Measurements from ENCODE around the gene HIRIP3. TPM values are rescaled to one million over a fixed set of nuclear protein-coding genes. Genes with fewer than 3 reads are reported as not detected.
A peak's percentile ranks its signal among the peaks of the same experiment; 100 is the strongest.
"Not testable (repeated sequence)": the region's sequence is repeated elsewhere in the genome, so short reads cannot be mapped to it uniquely, and the experiment has no call there.

Gene HIRIP3
- total and polyA plus RNA-seq, 5 experiments from 2014 or later, result 10.6 to 30.1 (median 16.6) TPM

DNA sequence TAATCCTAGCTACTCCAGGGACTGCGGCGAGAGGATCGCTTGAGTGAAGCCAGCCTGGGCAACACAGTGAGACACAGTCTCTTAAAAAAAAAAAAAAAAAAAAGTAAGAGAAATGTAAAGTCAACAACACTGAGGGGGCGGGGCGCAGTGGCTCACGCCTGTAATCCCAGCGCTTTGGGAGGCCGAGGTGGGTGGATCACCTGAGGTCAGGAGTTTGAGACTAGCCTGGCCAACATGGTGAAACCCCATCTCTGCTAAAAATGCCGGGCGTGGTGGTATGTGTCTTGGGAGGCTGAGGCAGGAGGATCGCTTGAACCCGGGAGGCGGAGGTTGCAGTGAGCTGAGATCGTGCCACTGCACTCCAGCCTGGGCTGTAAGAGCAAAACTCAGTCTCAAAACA, 17.2 kb upstream of the HIRIP3 start:
- peak overlapping the region in 2 of 10 donors; percentile 28 to 33 for H3K4me3 Mint-ChIP-seq
- not testable (repeated sequence) for ATAC-seq
- POLR2A ChIA-PET, result interaction anchor here (0.6 kb wide), 1 partner anchor 64 kb away, joined by 4 read pairs; no protein-coding TSS in a partner anchor

GRCh38 chr16:30011714-30012504, 16.5 kb upstream of the HIRIP3 start:
- POLR2A ChIA-PET, result no interaction called here
- no peak for DNase-seq
- H3K27me3 Mint-ChIP-seq, result peaks cover 2 to 23% (median 10%) of the 10 kb centered on the region in 5 donors
- peak overlapping the region in 3 of 10 donors; percentile 62 to 85 (median 64) for H3K27ac Mint-ChIP-seq
- no peak for ATAC-seq
- H3K4me3 Mint-ChIP-seq, result peak overlapping the region; percentile 73 to 91 (median 86)
- H3K36me3 Mint-ChIP-seq, result peaks cover 0 to 3% (median 0%) of the 10 kb centered on the region in 3 donors
- peaks cover 5 to 16% (median 12%) of the 10 kb centered on the region in 4 donors for H3K4me1 Mint-ChIP-seq
- no peaks in the 10 kb centered on the region for H3K9me3 Mint-ChIP-seq

More for the DNA sequence above, 17.2 kb upstream of the HIRIP3 start:
- H3K36me3 Mint-ChIP-seq, H3K9me3 Mint-ChIP-seq, H3K27ac Mint-ChIP-seq, DNase-seq: not testable (repeated sequence)
- Mint-ChIP-seq H3K27me3 (peaks cover 2 to 23% (median 10%) of the 10 kb centered on the region in 5 donors), H3K4me1 (peaks cover 5 to 16% (median 12%) of the 10 kb centered on the region in 4 donors)

- Mint-ChIP-seq H3K9me3 (no peaks in the 10 kb centered on the region), H3K36me3 (peaks cover 0 to 3% (median 0%) of the 10 kb centered on the region in 3 donors), H3K27ac (peak within 1 kb of the TSS in 3 of 10 donors; percentile 62 to 85 (median 67)), H3K4me1 (peaks cover 5 to 16% (median 12%) of the 10 kb centered on the region in 4 donors), H3K4me3 (peak within 1 kb of the TSS; percentile 73 to 91 (median 86)), H3K27me3 (peaks cover 2 to 23% (median 10%) of the 10 kb centered on the region in 5 donors)
- DNase-seq, result peak in 4 of 10 donors; percentile 27 to 38 (median 34)
- peak; percentile 77 to 78 for ATAC-seq
- POLR2A ChIA-PET, result interaction anchor here (1.0 to 1.1 kb wide), 2 partner anchors 11 to 184 kb away, joined by 3 read pairs; no protein-coding TSS in a partner anchor
Observed at GRCh38 chr16:30010844-30011713, 15.7 kb upstream of the HIRIP3 start, which contains the start of gene DOC2A. DOC2A (minus strand) TSS chr16:30011027; CDS start chr16:30010222, 805 bp downstream.

- Mint-ChIP-seq H3K4me3 (peak overlapping the region; percentile 62 to 87 (median 72)), H3K4me1 (peaks cover 5 to 16% (median 12%) of the 10 kb centered on the region in 4 donors), H3K27ac (peak overlapping the region in 2 of 10 donors; percentile 18 to 67), H3K36me3 (peaks cover 0 to 3% (median 0%) of the 10 kb centered on the region in 3 donors), H3K9me3 (no peaks in the 10 kb centered on the region), H3K27me3 (peaks cover 2 to 23% (median 10%) of the 10 kb centered on the region in 5 donors)
- POLR2A ChIA-PET, result interaction anchor here (1.0 to 1.1 kb wide), 2 partner anchors 10 to 183 kb away, joined by 3 read pairs; no protein-coding TSS in a partner anchor
- peak; percentile 7 to 37 for ATAC-seq
- no peak for DNase-seq
Observed at GRCh38 chr16:30009990-30010843, 14.8 kb upstream of the HIRIP3 start.

DNA sequence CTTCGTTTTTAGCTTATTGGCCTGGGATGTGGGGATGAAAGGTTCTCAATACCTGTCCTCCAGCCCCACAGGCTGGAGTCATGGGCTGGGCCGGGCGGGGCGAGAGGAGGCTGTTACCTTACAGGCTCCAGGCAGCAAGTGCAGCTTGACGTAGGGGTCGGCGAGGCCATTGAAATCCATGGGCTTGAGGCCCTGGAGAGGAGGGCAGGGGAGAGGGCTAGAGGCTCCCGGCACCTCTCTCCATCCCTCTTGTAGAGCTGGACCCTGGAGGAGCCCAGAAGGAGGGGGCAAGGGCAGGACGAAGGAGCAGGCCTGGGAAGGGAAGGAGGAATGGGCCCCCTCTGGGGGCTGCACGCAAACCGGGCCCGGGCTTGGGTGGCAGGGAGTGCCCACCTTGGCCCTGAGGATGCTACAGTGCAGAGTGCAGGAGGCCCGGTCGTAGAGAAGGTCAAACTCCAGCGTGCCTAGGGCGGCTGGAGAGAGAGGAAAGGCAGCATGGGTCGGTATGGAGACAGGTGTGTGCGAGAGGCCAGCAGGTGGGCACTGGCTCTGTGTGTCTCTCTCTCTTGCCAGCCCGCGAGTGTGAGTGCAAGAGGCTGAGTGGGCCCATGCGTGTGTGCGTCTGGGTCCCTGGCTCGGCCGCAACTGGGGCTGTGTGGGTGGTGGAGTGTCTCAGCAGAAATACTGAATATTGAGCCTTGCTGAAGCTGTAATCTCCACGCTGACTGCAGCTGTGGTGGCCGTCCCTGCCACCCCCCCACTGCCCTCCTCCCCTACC, 13.9 kb upstream of the HIRIP3 start:
- peaks cover 0 to 3% (median 0%) of the 10 kb centered on the region in 3 donors for H3K36me3 Mint-ChIP-seq
- ATAC-seq (no peak), DNase-seq (no peak)
- peak overlapping the region in 7 of 10 donors; percentile 10 to 57 (median 39) for H3K4me3 Mint-ChIP-seq
- no peaks in the 10 kb centered on the region for H3K9me3 Mint-ChIP-seq
- H3K27ac Mint-ChIP-seq, result peak overlapping the region in 2 of 10 donors; percentile 56 to 57
- peaks cover 5 to 16% (median 13%) of the 10 kb centered on the region in 4 donors for H3K4me1 Mint-ChIP-seq
- POLR2A ChIA-PET, result interaction anchor here (0.5 kb wide), 1 partner anchor 13 kb away, joined by 3 read pairs; the partner anchor contains the start of gene INO80E
- peaks cover 2 to 23% (median 10%) of the 10 kb centered on the region in 5 donors for H3K27me3 Mint-ChIP-seq

GRCh38 chr16:30007378-30007895, 12.0 kb upstream of the HIRIP3 start:
- Mint-ChIP-seq H3K9me3 (no peaks in the 10 kb centered on the region), H3K4me1 (peaks cover 7 to 17% (median 13%) of the 10 kb centered on the region in 4 donors), H3K27me3 (peaks cover 2 to 23% (median 10%) of the 10 kb centered on the region in 5 donors), H3K36me3 (peaks cover 0 to 11% (median 0%) of the 10 kb centered on the region in 3 donors), H3K27ac (peak overlapping the region in 1 of 10 donors; percentile 18), H3K4me3 (no peak overlapping the region)
- POLR2A ChIA-PET, result no interaction called here
- no peak for DNase-seq
- no peak for ATAC-seq

DNA sequence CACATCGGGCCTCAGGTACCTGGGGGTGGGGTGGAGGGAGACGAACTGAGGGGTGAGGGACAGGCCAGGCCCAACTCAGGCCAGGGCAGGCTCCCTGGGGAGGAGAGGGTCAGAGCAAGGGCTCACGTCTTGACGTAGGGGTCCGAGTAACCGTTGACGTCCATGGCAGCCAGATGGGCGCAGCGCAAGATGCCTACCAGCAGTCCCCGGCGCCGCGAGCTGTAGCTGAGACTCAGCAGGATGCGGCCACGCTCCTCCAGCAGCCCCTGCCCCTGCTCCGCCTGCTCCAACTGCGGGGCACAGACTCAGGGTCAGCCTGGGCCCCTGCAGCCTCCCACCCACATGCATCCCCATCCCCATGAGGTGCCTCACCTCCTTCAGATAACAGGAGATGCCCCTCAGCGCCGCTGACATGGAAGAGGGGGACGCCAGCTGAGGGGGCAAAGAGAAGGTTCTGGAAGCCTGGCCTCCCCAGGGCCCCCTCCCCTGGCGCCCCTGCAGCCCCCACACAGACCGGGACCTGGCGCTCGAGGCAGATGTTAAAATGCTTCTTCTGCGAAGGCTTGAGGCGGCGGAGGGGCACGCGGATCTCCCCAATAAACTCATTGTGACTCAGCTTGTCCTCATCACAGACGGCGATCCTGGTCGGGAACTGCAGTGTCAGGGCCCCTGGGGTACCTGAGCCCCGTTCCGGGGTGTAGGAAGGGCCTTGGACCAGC, 11.4 kb upstream of the HIRIP3 start:
- H3K36me3 Mint-ChIP-seq, result peaks cover 0 to 14% (median 0%) of the 10 kb centered on the region in 3 donors
- no peak for DNase-seq
- no peak for ATAC-seq
- H3K27ac Mint-ChIP-seq, result no peak overlapping the region
- peaks cover 6 to 19% (median 10%) of the 10 kb centered on the region in 4 donors for H3K4me1 Mint-ChIP-seq
- H3K27me3 Mint-ChIP-seq, result peaks cover under 1 to 17% (median 6%) of the 10 kb centered on the region in 5 donors
- no peak overlapping the region for H3K4me3 Mint-ChIP-seq
- POLR2A ChIA-PET, result interaction anchor here (0.6 kb wide), 1 partner anchor 366 kb away, joined by 5 read pairs; no protein-coding TSS in a partner anchor
- H3K9me3 Mint-ChIP-seq, result no peaks in the 10 kb centered on the region

DNA sequence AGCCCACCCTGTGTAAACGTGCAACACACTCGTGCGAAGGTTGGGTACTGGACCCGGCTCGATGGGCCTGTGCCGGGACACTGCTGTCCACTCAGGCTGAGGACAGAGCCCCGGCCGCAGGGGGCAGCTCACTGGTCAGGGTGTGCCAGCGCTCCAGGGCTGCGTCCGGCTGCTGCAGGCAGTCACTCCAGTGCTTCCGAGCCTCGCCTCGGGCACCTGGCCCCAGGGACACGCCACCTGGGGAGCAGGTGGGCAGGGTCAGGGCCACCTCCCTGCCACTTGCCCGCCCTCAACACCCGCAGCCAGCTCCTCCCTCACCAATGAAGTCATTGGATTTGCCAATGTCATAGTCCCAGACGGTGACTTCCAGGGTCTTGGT, 10.7 kb upstream of the HIRIP3 start:
- peaks cover 0 to 13% (median 4%) of the 10 kb centered on the region in 5 donors for H3K27me3 Mint-ChIP-seq
- POLR2A ChIA-PET, result interaction anchor here (0.6 to 1.1 kb wide), 3 partner anchors 306 to 365 kb away, joined by 4 to 5 read pairs (median 4); no protein-coding TSS in a partner anchor

GRCh38 chr16:30005341-30006094, 10.1 kb upstream of the HIRIP3 start:
- Mint-ChIP-seq H3K4me1 (peaks cover 5 to 16% (median 10%) of the 10 kb centered on the region in 4 donors), H3K27ac (peak overlapping the region in 2 of 10 donors; percentile 22 to 24), H3K36me3 (peaks cover 0 to 16% (median 0%) of the 10 kb centered on the region in 3 donors), H3K9me3 (no peaks in the 10 kb centered on the region), H3K27me3 (peaks cover 0 to 12% (median 4%) of the 10 kb centered on the region in 5 donors), H3K4me3 (no peak overlapping the region)
- DNase-seq, result peak in 9 of 10 donors; percentile 23 to 77 (median 39)
- peak; percentile 78 to 79 for ATAC-seq
- POLR2A ChIA-PET, result interaction anchor here (0.6 to 1.1 kb wide), 4 partner anchors 79 to 315 kb away, joined by 3 to 4 read pairs (median 4); partner anchors contain the start of gene KCTD13

More for the DNA sequence above, 10.7 kb upstream of the HIRIP3 start:
- Mint-ChIP-seq H3K4me3 (no peak overlapping the region), H3K36me3 (peaks cover 0 to 16% (median 0%) of the 10 kb centered on the region in 3 donors), H3K27ac (no peak overlapping the region), H3K4me1 (peaks cover 6 to 19% (median 11%) of the 10 kb centered on the region in 4 donors), H3K9me3 (no peaks in the 10 kb centered on the region)
- DNase-seq, result no peak
- no peak for ATAC-seq
